GM18867 (cell line): ENCODE measurements around the gene ARHGAP6.
"Not testable (repeated sequence)": the region's sequence is repeated elsewhere in the genome, so short reads cannot be mapped to it uniquely, and the experiment has no call there.

ENCODE experiments used
- ATAC-seq: cut with Tn5 transposase; IDR thresholded peaks from one replicate; pipeline ENCODE4 v1.9.1; 2021; ENCODE audit warnings: mild to moderate bottlenecking, moderate library complexity; ENCODE audit not compliant: unreplicated experiment

ARHGAP6 gene

GRCh38 chrX:11123087-11123486, 542.6 kb downstream of the ARHGAP6 start:
- ATAC-seq, result not testable (repeated sequence)

- no peak for ATAC-seq
Measured at GRCh38 chrX:11119313-11119943, 546.3 kb downstream of the ARHGAP6 start.

- no peak for ATAC-seq
Measured at GRCh38 chrX:11117745-11118144, 548.0 kb downstream of the ARHGAP6 start.

GRCh38 chrX:11113731-11114130, 552.0 kb downstream of the ARHGAP6 start:
- ATAC-seq, result no peak

- no peak for ATAC-seq
Measured at GRCh38 chrX:11111947-11112346, 553.8 kb downstream of the ARHGAP6 start.

GRCh38 chrX:11111037-11111851, 554.5 kb downstream of the ARHGAP6 start, which contains the start of gene HCCS:
HCCS (plus strand) TSS chrX:11111332; CDS start chrX:11112061, 729 bp downstream.
- peak; percentile 94 for ATAC-seq

- no peak for ATAC-seq
Measured at GRCh38 chrX:11109968-11110367, 555.8 kb downstream of the ARHGAP6 start.

GRCh38 chrX:11108253-11108941, 557.3 kb downstream of the ARHGAP6 start:
- no peak for ATAC-seq

- no peak for ATAC-seq
Measured at GRCh38 chrX:11105080-11105479, 560.6 kb downstream of the ARHGAP6 start.

GRCh38 chrX:11103751-11104150, 562.0 kb downstream of the ARHGAP6 start:
- ATAC-seq, result no peak

- ATAC-seq, result peak; percentile 62
Measured at GRCh38 chrX:11103006-11103405, 562.7 kb downstream of the ARHGAP6 start.

GRCh38 chrX:11100281-11101035, 565.3 kb downstream of the ARHGAP6 start:
- no peak for ATAC-seq

GRCh38 chrX:11099465-11099864, 566.3 kb downstream of the ARHGAP6 start:
- no peak for ATAC-seq

- ATAC-seq, result no peak
Measured at GRCh38 chrX:11097933-11098332, 567.8 kb downstream of the ARHGAP6 start.

GRCh38 chrX:11089802-11090201, 575.9 kb downstream of the ARHGAP6 start:
- no peak for ATAC-seq
